A673 (cell line): Measurements from ENCODE around the gene CFAP46. TPM values are rescaled to one million over a fixed set of nuclear protein-coding genes. Genes with fewer than 3 reads are reported as not detected.
"Not testable (repeated sequence)": the region's sequence is repeated elsewhere in the genome, so short reads cannot be mapped to it uniquely, and the experiment has no call there.

ENCODE experiments used
- BruUV-seq: library from RNA; stranded (reverse); fragments of 400-500 nt; replicated peaks from 2 replicates; lab custom pipeline; 2021; lab: Mats Ljungman, UMichigan
- CTCF ChIA-PET: fragments of 300-600 bp; sonication (Branson Sonifier 250); formaldehyde crosslinking; loops from one replicate; lab custom pipeline; 2022; ENCODE audit warnings: antibody characterized with exemption; lab: Charles Lee
- POLR2A ChIA-PET: fragments of 300-600 bp; sonication (Branson Sonifier 250); formaldehyde crosslinking; loops from one replicate; lab custom pipeline; 2022; ENCODE audit warnings: antibody characterized with exemption; ENCODE audit not compliant: low non-redundant PET; lab: Charles Lee
- DNase-seq: peaks from one replicate; pipeline ENCODE4 v3.0.0-alpha.2; 2015; ENCODE audit warnings: low spot score
- H3K27ac ChIP-seq: fragments of 200-600 bp; sonication (generic); 2 replicates; pipeline ENCODE4 v1.5.1; 2016; ENCODE audit warnings: mixed run types, low read depth, mild to moderate bottlenecking, mixed read lengths, antibody characterized with exemption, low read length; ENCODE audit not compliant: poor library complexity, severe bottlenecking
- H3K27me3 ChIP-seq: fragments of 200-600 bp; sonication (generic); replicated peaks from 2 replicates; pipeline ENCODE4 v1.6.1; 2017; ENCODE audit warnings: mixed run types, low read depth, mild to moderate bottlenecking, mixed read lengths, antibody characterized with exemption, low read length; ENCODE audit not compliant: insufficient read depth, poor library complexity
- H3K36me3 ChIP-seq: fragments of 200-600 bp; sonication (generic); 2 replicates; pipeline ENCODE4 v1.6.1; 2016; ENCODE audit warnings: mixed run types, mild to moderate bottlenecking, mixed read lengths, antibody characterized with exemption, low read length; ENCODE audit not compliant: insufficient read depth, poor library complexity, severe bottlenecking
- H3K4me1 ChIP-seq: fragments of 200-600 bp; sonication (generic); 2 replicates; pipeline ENCODE4 v1.6.1; 2017; ENCODE audit warnings: mixed run types, mild to moderate bottlenecking, mixed read lengths, antibody characterized with exemption, low read length; ENCODE audit not compliant: insufficient read depth, poor library complexity, severe bottlenecking
- H3K4me3 ChIP-seq: fragments of 200-600 bp; sonication (generic); 2 replicates; pipeline ENCODE4 v1.5.1; 2016; ENCODE audit warnings: low read depth, mixed run types, mild to moderate bottlenecking, mixed read lengths, low read length; ENCODE audit not compliant: poor library complexity, severe bottlenecking
- H3K9me3 ChIP-seq: fragments of 200-600 bp; sonication (generic); 2 replicates; pipeline ENCODE4 v1.6.1; 2016; ENCODE audit warnings: mixed run types, low read depth, mild to moderate bottlenecking, mixed read lengths, antibody characterized with exemption, low read length; ENCODE audit not compliant: poor library complexity, severe bottlenecking
- EZH2 ChIP-seq: fragments of 200-600 bp; sonication (generic); IDR thresholded peaks from 2 replicates; pipeline ENCODE4 v1.6.1; 2017; ENCODE audit warnings: borderline replicate concordance, low read depth, mild to moderate bottlenecking, mixed read lengths, antibody characterized with exemption, low read length; ENCODE audit not compliant: poor library complexity, severe bottlenecking
- intact Hi-C: fragments of 100-400 bp; cut with micrococcal nuclease; formaldehyde crosslinking; loops from one replicate; pipeline ENCODE4 v1.10.0; 2022; ENCODE audit not compliant: unreplicated experiment
- total RNA-seq: library from RNA; stranded (reverse); gene quantifications from 2 replicates; pipeline ENCODE4 v1.2.3, GENCODE V29; 2021
- TF ChIP-seq, protein P1 (sequence below): fragments of 300-800, 200-600 bp; sonication (generic); conservative IDR thresholded peaks from 2 replicates; pipeline ENCODE4 v1.5.1; 2017; ENCODE audit warnings: low read depth, mild to moderate bottlenecking, antibody characterized with exemption, low read length, moderate library complexity, mixed read lengths

The CFAP46 gene
- total RNA-seq, 1 experiment from 2014 or later = 1.9 TPM

DNA sequence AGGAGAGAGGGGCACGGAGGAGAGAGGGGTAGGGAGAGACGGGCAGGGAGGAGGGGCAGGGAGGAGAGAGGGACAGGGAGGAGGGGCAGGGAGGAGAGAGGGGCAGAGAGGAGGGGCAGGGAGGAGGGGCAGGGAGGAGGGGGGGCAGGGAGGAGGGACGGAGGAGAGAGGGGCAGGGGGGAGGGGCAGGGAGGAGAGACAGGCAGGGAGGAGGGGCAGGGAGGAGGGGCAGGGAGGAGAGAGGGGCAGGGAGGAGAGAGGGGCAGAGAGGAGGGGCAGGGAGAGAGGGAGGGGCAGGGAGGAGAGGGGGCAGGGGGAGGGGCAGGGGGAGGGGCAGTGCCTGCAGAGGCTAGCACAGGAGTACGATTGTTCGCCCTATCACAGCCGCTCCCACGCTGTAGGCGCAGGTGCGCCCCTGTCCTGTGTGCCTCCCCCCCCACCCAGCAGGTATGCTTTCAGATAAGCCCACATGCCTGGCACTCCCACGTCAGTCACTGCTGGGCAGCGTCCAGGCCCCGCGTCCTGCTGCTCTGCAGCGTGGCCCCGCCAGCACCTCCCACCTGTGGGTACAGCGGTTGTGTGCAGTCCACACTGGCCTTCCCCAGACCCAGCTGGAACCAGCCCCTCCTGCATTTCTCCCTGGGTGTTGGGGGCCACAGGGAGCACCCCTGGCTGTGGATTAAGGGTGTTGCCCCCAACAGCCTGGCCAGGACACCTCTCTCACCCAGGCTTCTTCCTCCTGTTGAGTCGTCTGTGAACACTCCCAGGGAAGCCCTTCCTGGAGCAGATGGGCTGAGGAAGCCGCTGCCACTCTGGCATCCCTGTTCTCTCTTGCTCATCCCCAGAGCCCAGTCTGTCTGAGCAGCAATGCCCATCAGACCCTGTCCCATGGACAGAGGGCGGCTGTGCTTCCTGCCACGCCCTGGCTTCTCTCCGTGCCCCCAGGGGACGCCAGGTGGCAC is 167.2 kb downstream of the CFAP46 start:
- POLR2A ChIA-PET = no interaction called here
- peak; percentile 28 for DNase-seq
- TF ChIP-seq, protein P1, sequence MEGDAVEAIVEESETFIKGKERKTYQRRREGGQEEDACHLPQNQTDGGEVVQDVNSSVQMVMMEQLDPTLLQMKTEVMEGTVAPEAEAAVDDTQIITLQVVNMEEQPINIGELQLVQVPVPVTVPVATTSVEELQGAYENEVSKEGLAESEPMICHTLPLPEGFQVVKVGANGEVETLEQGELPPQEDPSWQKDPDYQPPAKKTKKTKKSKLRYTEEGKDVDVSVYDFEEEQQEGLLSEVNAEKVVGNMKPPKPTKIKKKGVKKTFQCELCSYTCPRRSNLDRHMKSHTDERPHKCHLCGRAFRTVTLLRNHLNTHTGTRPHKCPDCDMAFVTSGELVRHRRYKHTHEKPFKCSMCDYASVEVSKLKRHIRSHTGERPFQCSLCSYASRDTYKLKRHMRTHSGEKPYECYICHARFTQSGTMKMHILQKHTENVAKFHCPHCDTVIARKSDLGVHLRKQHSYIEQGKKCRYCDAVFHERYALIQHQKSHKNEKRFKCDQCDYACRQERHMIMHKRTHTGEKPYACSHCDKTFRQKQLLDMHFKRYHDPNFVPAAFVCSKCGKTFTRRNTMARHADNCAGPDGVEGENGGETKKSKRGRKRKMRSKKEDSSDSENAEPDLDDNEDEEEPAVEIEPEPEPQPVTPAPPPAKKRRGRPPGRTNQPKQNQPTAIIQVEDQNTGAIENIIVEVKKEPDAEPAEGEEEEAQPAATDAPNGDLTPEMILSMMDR = no peak
- TF ChIP-seq EZH2 = no peak
- CTCF ChIA-PET = no interaction called here
- Histone ChIP-seq H3K9me3 (no peaks in the 10 kb centered on the region), H3K36me3 (no peaks in the 10 kb centered on the region), H3K4me1 (no peaks in the 10 kb centered on the region), H3K4me3 (no peak overlapping the region), H3K27me3 (no peaks in the 10 kb centered on the region), H3K27ac (no peak overlapping the region)
- BruUV-seq = no TSS peak
- intact Hi-C loops = no loop called here

GRCh38 chr10:132774181-132774901 is 168.0 kb downstream of the CFAP46 start:
- ChIA-PET POLR2A (interaction anchor here (0.7 kb wide), 1 partner anchor 310 kb away, joined by 3 read pairs; no protein-coding TSS in a partner anchor), CTCF (interaction anchor here (0.7 kb wide), 1 partner anchor 165 kb away, joined by 3 read pairs; no protein-coding TSS in a partner anchor)
- H3K9me3 ChIP-seq = no peaks in the 10 kb centered on the region
- no peaks in the 10 kb centered on the region for H3K27me3 ChIP-seq
- H3K36me3 ChIP-seq = no peaks in the 10 kb centered on the region
- TF ChIP-seq EZH2 = no peak
- TF ChIP-seq, protein P1 = no peak
- DNase-seq = no peak
- no peak overlapping the region for H3K4me3 ChIP-seq
- no peaks in the 10 kb centered on the region for H3K4me1 ChIP-seq
- intact Hi-C loops = no loop called here
- no TSS peak for BruUV-seq
- H3K27ac ChIP-seq = no peak overlapping the region

- DNase-seq, POLR2A ChIA-PET, intact Hi-C loops: not testable (repeated sequence)
Observed at GRCh38 chr10:132772816-132773215, 169.6 kb downstream of the CFAP46 start.

More at GRCh38 chr10:132772816-132773215, 169.6 kb downstream of the CFAP46 start:
- H3K36me3 ChIP-seq, BruUV-seq, H3K27ac ChIP-seq, H3K4me3 ChIP-seq, CTCF ChIA-PET, H3K27me3 ChIP-seq, H3K9me3 ChIP-seq, H3K4me1 ChIP-seq: not testable (repeated sequence)
